ENCODE measurements around the gene POLR1G.

DNA sequence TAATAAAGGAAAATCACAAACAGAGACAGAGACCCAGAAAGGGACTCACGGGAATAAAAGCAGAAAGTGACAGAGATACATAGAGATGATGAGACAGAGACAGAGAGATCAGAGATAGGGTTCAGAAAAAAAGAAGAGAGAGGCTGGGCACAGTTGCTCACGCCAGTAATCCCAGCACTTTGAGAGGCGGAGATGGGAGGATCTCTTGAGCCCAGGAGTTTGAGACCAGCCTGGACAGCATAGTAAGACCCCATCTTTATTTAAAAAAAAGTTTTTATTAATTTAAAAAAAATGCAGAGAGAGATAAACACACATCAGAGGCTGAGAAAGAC lies 41.9 kb downstream of the POLR1G start:
- no peak for TF ChIP-seq YY1 (IDR thresholded peaks at IDR 0.05; ENCODE audit: insufficient read depth, insufficient read length)
- TF ChIP-seq ZNF274 (IDR thresholded peaks at IDR 0.05; ENCODE audit: low read depth, low read length) = no peak
- TF ChIP-seq SUZ12 (IDR thresholded peaks at IDR 0.05; ENCODE audit: extremely low read depth, insufficient read depth, insufficient read length) = no peak

All from NT2/D1 (cell line).